SK-N-SH (cell line): ENCODE data around the gene PHLPP1.

Experiments
- ELF1 ChIP-seq: IDR thresholded peaks from 2 replicates; pipeline ENCODE4 v1.4.0; 2012
- FOXM1 ChIP-seq: IDR thresholded peaks from 2 replicates; pipeline ENCODE4 v1.4.0; 2012; ENCODE audit warnings: low read depth, mild to moderate bottlenecking
- TF ChIP-seq, protein P1 (sequence below): fragments of 200-600 bp; sonication (generic); IDR thresholded peaks from 2 replicates; pipeline ENCODE4 v1.6.1; 2017; ENCODE audit warnings: antibody characterized with exemption, mild to moderate bottlenecking, moderate library complexity

DNA sequence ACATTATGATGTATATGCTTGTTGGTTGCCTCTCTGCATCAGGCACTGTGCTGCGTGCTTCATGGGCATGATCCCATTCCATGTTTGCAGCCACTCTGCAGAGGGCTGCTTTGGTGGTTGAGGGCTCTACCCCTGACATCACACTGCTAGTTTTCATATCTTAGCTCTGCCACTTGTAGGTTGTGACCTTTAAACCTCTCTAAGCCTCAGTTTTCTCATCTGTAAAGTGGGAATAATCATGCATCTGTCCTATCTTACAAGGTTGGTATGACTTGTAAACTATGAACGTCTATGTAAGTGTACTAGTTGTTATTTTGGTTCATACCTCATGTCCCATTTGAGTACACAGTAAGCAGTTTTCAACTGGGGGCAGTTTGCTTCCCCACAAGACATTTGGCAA, 260.4 kb downstream of the PHLPP1 start:
- TF ChIP-seq, protein P1, sequence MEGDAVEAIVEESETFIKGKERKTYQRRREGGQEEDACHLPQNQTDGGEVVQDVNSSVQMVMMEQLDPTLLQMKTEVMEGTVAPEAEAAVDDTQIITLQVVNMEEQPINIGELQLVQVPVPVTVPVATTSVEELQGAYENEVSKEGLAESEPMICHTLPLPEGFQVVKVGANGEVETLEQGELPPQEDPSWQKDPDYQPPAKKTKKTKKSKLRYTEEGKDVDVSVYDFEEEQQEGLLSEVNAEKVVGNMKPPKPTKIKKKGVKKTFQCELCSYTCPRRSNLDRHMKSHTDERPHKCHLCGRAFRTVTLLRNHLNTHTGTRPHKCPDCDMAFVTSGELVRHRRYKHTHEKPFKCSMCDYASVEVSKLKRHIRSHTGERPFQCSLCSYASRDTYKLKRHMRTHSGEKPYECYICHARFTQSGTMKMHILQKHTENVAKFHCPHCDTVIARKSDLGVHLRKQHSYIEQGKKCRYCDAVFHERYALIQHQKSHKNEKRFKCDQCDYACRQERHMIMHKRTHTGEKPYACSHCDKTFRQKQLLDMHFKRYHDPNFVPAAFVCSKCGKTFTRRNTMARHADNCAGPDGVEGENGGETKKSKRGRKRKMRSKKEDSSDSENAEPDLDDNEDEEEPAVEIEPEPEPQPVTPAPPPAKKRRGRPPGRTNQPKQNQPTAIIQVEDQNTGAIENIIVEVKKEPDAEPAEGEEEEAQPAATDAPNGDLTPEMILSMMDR = no peak
- TF ChIP-seq FOXM1 (no peak), ELF1 (no peak)
